ENCODE results near the gene LEKR1.

LEKR1 gene

DNA sequence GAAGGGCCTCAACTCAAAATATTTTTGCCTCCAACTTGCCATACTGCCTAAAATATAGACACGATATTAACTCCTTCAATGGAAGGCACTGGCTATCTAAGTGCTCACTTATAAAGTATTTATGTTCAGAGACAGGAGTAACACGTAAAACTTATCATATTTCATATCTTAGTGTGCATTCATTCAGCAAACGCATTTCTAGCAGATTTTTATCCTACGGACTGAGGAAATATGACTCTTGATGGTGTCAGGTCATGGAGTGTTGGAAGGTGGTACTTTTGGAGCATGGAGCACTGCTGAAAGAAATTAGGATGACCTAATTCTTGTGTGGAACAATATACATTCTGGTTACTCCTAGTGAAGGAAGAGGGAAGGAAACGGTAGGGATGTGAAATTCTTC is 43.8 kb upstream of the LEKR1 start:
- TF ChIP-seq EZH2 (IDR thresholded peaks at IDR 0.05; ENCODE audit: borderline replicate concordance, low read depth, low read length, severe bottlenecking), result no peak
- TF ChIP-seq, protein P1, sequence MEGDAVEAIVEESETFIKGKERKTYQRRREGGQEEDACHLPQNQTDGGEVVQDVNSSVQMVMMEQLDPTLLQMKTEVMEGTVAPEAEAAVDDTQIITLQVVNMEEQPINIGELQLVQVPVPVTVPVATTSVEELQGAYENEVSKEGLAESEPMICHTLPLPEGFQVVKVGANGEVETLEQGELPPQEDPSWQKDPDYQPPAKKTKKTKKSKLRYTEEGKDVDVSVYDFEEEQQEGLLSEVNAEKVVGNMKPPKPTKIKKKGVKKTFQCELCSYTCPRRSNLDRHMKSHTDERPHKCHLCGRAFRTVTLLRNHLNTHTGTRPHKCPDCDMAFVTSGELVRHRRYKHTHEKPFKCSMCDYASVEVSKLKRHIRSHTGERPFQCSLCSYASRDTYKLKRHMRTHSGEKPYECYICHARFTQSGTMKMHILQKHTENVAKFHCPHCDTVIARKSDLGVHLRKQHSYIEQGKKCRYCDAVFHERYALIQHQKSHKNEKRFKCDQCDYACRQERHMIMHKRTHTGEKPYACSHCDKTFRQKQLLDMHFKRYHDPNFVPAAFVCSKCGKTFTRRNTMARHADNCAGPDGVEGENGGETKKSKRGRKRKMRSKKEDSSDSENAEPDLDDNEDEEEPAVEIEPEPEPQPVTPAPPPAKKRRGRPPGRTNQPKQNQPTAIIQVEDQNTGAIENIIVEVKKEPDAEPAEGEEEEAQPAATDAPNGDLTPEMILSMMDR (IDR thresholded peaks at IDR 0.05; ENCODE audit: borderline replicate concordance, extremely low read depth, low read length, poor library complexity, severe bottlenecking), result no peak
- ATAC-seq (ENCODE audit: insufficient read depth, low read depth) (no peak), DNase-seq (no peak)
- Histone ChIP-seq H2AFZ (ENCODE audit: low read depth, low read length) (no peak overlapping the region), H3K9ac (ENCODE audit: low read depth, low read length) (no peak overlapping the region), H3K79me2 (ENCODE audit: insufficient read depth, low read length) (no peaks in the 10 kb centered on the region), H4K20me1 (ENCODE audit: insufficient read depth, low read length) (no peaks in the 10 kb centered on the region), H3K27me3 (ENCODE audit: insufficient read depth, low read length, poor library complexity) (peaks cover under 1% of the 10 kb centered on the region), H3K4me1 (ENCODE audit: insufficient read depth, low read length) (no peaks in the 10 kb centered on the region), H3K9me3 (ENCODE audit: insufficient read depth, low read length, severe bottlenecking) (no peaks in the 10 kb centered on the region), H3K36me3 (ENCODE audit: insufficient read depth, low read length) (no peaks in the 10 kb centered on the region), H3K27ac (ENCODE audit: low read length) (no peak overlapping the region), H3K4me3 (ENCODE audit: low read depth in 1 of 2, low read length in 2 of 2) (no peak overlapping the region), H3K4me2 (ENCODE audit: insufficient read depth, low read length) (no peak overlapping the region)

DNA sequence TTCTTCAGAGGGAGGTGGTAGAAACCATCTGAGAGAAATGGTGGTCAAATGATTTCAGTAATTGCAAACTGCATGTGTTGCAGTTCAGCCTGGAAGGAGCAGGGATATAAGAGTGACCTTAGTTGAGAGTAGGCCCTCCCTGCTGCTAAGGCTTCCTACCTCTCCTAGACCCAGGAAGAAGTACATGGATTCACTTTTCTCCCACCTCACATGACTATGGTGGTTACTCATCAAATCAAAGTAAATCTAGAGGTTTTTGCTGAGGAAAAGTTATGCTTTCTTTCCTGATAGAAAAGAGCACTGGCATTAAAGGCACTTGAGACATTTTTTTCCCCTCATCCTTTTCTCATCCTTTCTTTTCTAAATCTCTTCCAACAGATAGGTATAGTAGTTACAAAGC is 43.2 kb upstream of the LEKR1 start:
- no peaks in the 10 kb centered on the region for H3K9me3 ChIP-seq (ENCODE audit: insufficient read depth, low read length, severe bottlenecking)
- no peak overlapping the region for H3K4me3 ChIP-seq (ENCODE audit: low read depth in 1 of 2, low read length in 2 of 2)
- no peak overlapping the region for H2AFZ ChIP-seq (ENCODE audit: low read depth, low read length)
- TF ChIP-seq, protein P1 (IDR thresholded peaks at IDR 0.05; ENCODE audit: borderline replicate concordance, extremely low read depth, low read length, poor library complexity, severe bottlenecking), result no peak
- no peak for TF ChIP-seq EZH2 (IDR thresholded peaks at IDR 0.05; ENCODE audit: borderline replicate concordance, low read depth, low read length, severe bottlenecking)
- no peaks in the 10 kb centered on the region for H3K27me3 ChIP-seq (ENCODE audit: insufficient read depth, low read length, poor library complexity)
- H3K36me3 ChIP-seq (ENCODE audit: insufficient read depth, low read length), result no peaks in the 10 kb centered on the region
- ATAC-seq (ENCODE audit: insufficient read depth, low read depth), result no peak
- H3K9ac ChIP-seq (ENCODE audit: low read depth, low read length), result no peak overlapping the region
- no peaks in the 10 kb centered on the region for H3K79me2 ChIP-seq (ENCODE audit: insufficient read depth, low read length)
- no peak for DNase-seq
- H3K27ac ChIP-seq (ENCODE audit: low read length), result no peak overlapping the region
- H3K4me1 ChIP-seq (ENCODE audit: insufficient read depth, low read length), result no peaks in the 10 kb centered on the region
- H3K4me2 ChIP-seq (ENCODE audit: insufficient read depth, low read length), result no peak overlapping the region
- H4K20me1 ChIP-seq (ENCODE audit: insufficient read depth, low read length), result no peaks in the 10 kb centered on the region

DNA sequence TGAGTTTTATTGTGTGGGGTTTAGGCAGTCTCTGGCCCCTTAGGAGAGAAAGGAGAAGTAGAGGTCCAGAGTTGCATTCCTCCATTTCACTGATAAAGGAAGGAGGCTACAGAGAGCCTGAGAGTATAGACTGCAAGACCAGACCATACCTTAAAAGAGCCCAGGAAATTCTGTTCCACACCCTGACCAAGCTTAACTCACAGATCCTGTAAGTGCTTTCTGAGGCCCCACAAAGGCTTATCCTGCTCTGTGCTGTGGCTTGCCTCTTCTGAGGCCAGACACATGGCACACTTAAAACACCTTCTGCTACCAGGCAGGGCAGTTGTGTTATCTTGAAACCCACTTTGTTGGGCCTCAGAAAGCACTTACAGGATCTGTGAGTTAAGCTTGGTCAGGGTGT is 39.2 kb upstream of the LEKR1 start:
- Histone ChIP-seq H3K27me3 (ENCODE audit: insufficient read depth, low read length, poor library complexity) (no peaks in the 10 kb centered on the region), H3K4me1 (ENCODE audit: insufficient read depth, low read length) (no peaks in the 10 kb centered on the region), H3K4me3 (ENCODE audit: low read depth in 1 of 2, low read length in 2 of 2) (no peak overlapping the region), H3K9ac (ENCODE audit: low read depth, low read length) (no peak overlapping the region), H3K36me3 (ENCODE audit: insufficient read depth, low read length) (no peaks in the 10 kb centered on the region), H2AFZ (ENCODE audit: low read depth, low read length) (no peak overlapping the region), H3K79me2 (ENCODE audit: insufficient read depth, low read length) (no peaks in the 10 kb centered on the region), H3K4me2 (ENCODE audit: insufficient read depth, low read length) (no peak overlapping the region), H4K20me1 (ENCODE audit: insufficient read depth, low read length) (no peaks in the 10 kb centered on the region), H3K9me3 (ENCODE audit: insufficient read depth, low read length, severe bottlenecking) (no peaks in the 10 kb centered on the region), H3K27ac (ENCODE audit: low read length) (no peak overlapping the region)
- DNase-seq, result no peak
- TF ChIP-seq, protein P1 (IDR thresholded peaks at IDR 0.05; ENCODE audit: borderline replicate concordance, extremely low read depth, low read length, poor library complexity, severe bottlenecking), result no peak
- TF ChIP-seq EZH2 (IDR thresholded peaks at IDR 0.05; ENCODE audit: borderline replicate concordance, low read depth, low read length, severe bottlenecking), result no peak
- ATAC-seq (ENCODE audit: insufficient read depth, low read depth), result no peak

All from DND-41 (cell line).